AG20443 (cell line): ENCODE measurements around the gene MRPS34.

Experiments used
- DNase-seq: peaks from one replicate; pipeline ENCODE4 v3.0.0; 2012; ENCODE audit warnings: low spot score, mixed read lengths

MRPS34 gene

DNA sequence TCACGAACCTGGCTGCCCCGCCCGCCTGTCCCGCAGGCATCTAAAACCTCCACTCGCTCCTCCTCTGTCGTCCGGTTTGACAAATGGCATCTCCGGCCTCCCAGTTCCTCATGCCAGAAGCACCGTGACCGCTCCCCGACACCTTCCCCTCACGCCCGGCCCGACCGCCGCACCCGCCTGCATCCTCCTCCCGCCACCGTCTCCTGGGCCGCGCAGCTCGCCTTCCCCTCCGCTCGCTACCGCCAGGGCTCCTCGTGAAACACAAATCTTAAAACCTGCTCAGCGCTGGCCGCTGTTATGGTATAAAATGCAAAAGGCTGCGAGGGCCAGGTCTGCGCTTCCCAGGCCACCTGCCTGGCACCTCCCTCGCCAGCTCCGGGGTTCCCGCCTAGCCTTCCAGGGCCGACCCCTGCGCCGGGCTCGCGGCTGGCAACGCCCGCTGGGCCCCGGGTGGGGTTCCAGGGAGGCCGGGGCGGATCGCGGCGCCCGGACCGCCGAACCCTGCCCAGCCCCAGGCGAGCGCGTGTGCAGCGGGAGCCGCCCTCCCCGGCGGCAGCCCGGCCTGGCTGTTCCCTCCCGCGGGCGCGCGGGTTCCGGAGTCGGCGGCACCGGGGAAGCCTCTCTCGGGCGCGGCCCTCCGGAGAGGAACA is 8.9 kb upstream of the MRPS34 start:
- DNase-seq: peak; percentile 65

DNA sequence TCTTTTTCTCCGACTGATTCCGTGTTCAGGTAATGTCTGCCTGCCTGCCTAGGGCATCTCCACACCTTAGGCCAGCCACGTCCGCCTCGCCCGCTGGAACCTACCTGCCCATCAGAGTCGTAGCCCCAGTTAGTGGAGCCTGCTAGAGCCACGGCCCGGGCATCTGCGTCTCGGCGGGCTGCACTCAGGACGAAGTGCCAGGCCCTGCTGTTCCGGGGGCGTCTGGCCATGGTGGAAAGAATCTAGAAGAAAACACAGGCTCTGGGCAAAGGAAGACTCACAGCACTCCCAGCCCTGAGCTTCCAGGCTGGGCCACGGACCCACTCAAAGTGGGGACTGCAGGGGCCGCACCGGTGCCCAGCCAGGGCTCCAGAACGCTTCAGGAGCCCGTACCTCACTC is 8.3 kb upstream of the MRPS34 start:
- DNase-seq: no peak

DNA sequence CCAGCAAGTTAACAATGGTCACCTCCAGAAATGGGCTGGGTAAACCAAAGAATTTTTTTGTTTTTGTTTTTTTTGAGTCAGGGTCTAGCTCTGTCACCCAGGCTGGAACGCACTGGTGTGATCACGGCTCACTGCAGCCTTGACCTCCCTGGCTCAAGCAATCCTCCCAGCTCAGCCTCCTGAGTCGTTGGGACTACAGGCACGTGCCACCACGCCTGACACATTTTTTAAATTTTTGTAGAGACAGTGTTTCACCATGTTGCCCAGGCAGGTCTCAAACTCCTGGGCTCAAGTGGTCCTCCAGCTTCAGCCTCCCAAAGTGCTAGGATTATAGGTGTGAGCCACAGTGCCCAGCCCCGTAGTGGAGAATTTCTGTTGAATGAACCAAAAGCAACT is 7.7 kb upstream of the MRPS34 start:
- DNase-seq: no peak

DNA sequence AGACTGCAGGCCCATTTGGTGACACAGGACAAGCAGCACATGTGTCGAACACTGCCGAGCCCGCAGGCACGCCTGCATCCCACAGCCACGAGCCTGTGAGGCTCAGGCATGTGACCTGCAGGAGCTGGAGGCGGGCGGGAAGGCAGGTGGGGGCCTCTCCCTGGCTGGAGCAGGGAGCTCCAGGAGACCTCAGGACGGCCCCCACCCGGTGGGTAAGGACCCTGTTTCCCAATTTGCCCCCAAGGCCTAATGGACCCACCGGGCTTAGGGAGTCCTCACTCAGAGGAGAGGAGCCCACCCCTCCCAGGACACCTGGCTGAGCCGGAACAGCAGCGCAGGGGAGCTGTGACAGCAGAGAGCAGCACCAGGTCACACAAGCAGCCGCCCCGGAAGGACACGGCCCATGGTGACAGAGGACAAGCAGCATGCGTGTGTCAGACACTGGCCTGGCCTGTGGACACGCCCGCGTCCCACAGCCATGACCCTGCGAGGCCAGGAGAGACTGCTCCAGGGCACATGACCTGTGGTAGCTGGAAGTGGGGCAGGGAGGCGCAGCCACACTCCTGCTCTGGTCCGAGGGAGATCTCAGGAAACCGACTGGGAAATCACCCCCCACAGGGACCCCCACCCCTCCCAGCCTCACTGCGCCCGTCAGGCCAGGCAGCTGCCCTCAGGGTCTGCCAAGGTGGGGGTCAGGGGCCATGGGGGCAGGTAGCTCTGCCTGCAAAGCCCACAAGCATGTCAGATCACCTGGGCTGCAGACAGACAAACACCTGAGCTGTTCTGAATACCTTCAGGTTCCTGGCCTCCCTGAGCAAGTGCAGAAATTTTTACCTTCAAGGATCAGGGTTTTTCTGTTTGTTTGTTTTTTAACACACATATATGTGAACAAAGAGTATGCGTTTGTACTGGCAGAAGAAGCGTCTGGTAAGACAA is 7.1 kb upstream of the MRPS34 start:
- no peak for DNase-seq

DNA sequence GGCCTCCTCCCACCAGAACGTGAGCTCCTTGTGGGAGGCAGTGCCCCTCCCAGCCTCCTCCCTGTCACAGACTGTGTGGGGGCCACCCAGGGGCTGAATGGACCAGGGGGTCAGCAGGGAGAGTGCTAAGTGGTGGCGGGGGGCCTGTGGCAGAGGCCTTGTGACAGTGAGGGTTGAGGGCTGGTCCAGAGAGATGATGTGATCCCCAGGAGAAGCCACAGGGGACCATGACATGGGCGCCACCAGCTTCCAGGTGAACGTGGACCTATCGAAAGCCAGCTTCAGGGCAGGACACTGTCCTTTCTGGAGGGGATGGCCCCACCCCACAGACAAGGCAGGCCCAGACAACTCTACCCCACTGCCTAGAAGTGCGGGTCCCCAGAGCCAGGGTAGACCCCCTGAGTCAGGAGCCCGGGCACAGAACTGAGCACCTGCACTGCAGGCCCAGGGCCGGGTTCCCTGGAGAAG is 6.3 kb upstream of the MRPS34 start:
- DNase-seq: no peak

DNA sequence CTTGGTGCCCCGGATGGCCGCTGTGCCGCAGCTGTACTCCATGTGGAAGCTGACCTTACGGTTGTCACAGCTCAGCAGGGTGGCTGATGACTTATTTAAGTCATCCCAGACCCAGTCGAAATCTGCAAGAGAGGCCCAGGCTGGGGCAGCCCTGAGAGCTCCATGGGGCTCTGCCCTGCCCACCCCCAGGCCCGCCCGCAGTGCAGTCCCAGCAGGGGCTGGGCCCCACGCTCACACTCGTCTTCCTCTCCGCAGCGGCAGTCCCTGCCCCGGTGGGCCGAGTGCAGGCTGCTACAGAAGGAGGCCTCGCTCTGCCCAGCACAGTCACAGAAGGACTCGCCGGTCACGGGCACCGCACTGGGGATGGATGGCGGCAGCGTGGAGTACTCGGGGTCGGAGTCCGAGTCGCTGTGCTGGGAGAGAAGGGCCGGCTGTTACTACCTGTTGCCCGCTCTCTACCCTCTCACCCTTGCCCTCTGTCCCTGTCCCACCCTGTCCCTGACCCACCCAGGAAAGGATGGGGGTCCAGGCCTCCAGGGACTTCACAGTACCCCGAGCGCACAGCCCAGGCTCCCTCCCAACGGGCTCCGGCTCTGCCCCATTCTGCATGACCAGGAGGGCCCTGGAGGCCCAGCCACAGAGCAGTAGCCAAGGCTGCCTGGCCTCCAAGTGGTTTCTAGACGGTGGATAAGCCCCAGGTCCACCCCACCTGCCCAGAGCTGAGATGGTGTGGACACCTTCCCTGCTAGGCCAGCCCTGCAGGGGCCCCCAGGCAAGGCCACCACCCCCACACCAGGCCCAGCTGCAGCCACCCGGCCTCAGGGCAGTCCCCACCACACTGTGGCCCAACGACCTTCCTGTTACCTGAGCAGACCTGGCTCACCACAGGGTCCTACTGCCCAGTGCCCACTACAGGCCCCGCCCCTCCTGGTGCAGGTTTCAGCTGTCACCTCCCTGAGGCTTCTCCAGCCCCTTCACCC is 5.6 kb upstream of the MRPS34 start:
- DNase-seq: no peak

DNA sequence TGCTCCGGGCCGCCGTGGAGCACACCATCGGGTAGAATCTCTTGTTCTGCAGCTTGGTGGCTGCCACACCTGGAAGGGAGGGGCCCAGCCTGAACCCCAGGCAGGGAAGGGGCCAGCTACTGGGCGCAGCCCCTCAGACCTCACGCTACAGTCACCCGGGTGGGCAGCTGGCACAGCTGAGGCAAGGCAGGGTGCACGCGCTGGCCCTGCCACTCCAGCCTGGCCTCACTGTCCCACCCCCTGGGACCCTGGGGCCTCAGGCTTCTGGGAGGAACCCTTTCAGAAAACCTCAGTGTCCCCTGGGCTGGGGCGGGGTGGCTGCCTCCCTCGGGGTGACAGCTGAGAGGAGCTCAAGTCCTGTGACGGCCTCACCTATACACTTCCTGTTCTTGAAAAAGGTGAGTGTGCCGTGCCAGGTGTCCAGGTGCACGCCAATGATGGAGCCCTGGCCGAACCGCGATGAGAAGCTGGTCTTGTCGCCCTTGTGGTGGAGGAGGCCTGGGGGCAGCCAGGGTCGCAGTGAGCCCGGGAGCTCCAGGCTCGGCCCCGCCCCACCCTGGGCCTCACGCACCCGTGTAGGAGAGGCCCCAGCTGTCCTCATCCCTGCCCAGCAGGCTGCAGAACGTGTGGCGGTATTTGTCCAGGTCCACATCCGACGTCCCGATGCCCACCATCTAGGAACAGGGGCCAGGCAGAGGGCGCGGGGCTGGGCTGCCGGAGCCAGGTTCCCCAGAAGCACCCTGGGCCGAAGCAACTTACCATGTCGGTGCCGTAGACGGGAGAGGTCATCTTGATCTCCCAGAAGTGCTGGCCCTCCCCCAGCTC is 4.7 kb upstream of the MRPS34 start:
- DNase-seq: no peak

DNA sequence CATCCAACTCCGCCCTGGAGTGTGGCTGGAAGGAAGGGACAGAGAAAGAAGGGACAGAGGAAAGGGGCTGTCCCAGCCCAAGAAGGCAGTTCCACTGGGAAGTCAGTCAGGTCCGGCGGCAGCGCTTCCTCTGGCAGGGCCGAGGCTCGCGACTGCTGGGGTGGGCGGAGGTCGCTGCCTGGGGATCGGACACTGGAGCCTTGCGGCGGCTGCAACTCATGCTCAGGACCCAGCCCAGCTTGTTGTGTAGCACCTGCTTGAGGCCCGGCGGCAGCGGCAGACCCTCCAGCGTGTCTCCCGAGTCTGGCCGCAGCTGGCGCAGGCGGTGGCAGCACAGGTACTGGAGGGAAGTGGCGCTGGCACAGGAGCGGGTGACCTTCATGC is 4.0 kb upstream of the MRPS34 start:
- DNase-seq: no peak

DNA sequence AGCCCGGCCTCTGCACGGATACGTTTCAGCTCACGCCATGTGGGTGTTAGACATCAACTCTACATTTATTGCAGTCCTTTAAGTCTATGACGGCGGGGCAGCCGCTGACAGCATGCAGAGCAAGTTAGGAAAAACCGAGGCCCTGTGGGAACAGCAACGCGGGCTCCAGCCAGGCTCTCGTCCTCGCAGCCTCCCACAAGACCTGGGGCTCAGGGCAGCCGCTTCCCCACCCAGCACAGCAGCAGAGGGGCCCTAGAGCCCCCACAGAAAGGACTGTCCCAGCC is 3.7 kb upstream of the MRPS34 start:
- no peak for DNase-seq

DNA sequence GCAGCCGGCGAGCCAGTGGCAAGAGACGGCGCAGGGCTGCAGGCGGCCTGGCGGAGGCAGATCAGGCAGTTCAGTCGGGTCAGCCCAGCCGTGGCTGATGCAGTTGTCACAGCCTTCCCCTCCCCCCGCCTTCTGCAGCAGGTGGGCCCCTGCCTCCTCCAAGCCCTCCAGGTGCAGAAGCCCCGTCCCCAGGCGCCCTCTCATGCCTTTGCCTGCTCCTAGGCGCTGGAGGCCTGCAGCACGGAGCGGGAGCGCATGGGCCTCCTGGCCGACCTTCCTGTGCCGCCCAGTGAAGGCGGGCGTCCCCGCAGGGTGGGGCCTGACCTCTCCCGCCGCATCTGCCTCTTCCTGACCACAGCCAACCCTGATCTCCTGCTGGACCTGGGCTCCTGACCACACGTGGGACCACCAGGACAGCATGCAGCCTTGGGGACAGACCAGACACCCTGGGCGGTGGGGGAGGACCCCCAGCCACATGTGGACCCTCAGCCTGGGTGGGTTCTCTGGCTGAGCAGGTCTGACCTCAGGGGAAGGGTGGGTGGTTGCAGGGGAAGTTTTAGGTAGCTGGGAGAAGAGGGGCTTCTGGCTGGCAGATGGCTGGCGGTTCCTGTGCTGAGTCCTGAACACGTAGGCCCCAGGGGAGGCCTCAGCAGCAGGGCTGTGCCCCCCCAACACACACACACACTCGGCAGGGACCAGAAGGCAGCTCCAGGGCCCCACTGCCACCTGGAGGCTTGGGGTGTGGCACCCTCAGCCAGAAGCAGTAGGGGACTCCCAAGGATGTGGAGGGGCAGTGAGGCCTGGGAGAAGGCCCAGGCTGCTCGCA is 3.1 kb upstream of the MRPS34 start:
- DNase-seq: no peak

DNA sequence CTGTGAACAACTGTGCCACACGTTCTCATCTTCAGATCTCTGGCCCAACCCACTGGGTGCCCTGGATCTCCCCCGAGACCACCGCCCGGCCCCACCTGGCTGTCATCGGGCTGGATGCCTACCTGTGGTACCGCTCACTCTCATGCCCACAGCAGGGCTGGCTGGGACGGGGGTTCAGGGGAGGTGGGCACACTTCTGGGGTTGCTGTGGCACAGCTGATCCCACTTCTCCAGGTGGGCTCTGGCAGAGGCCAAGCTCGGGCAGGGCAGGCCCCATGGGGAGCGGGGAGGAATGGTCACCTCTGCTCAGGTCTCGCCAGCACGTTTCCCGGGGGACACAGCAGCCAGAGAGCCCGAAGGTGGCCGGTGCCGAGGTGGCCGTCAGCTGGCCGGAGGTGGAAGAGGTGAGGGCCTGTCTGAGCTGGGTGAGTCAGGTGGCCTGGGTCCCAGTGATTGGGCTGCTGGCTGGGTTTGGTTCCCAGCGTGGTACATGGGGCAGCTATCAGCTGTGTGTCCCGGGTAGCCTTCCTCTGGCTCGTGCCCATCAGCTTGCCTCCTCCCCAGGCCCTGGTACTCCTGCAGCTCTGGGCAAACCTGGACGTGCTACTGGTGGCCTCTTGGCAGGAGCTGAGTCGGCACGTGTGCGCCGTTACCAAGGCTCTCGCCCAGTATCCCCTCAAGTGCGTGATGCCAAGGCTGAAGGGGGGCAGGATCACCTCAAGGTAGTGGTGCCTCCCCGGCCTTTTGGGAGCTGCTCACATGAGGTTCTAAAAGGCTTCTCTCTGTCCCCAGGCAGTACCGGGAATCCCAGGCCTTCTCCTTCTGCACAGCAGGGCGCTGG is 2.3 kb upstream of the MRPS34 start:
- DNase-seq: no peak

DNA sequence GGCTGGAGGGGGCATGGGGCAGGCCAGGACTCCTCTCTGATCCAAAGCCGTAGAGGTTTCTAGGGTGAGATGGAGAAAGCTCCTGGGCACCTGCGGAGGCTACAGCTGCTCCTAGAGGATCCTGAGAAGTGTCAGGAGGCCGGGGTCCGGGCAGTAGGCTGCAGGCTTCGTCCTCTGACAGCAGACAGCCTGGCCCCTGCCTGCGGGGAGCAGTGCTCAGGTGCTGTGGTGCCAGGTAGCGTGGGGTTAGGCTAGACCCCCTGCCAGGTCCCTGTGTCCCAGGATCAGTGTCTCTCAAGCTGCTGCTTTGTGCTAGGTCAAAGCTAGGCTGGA is 1.5 kb upstream of the MRPS34 start:
- DNase-seq: no peak

DNA sequence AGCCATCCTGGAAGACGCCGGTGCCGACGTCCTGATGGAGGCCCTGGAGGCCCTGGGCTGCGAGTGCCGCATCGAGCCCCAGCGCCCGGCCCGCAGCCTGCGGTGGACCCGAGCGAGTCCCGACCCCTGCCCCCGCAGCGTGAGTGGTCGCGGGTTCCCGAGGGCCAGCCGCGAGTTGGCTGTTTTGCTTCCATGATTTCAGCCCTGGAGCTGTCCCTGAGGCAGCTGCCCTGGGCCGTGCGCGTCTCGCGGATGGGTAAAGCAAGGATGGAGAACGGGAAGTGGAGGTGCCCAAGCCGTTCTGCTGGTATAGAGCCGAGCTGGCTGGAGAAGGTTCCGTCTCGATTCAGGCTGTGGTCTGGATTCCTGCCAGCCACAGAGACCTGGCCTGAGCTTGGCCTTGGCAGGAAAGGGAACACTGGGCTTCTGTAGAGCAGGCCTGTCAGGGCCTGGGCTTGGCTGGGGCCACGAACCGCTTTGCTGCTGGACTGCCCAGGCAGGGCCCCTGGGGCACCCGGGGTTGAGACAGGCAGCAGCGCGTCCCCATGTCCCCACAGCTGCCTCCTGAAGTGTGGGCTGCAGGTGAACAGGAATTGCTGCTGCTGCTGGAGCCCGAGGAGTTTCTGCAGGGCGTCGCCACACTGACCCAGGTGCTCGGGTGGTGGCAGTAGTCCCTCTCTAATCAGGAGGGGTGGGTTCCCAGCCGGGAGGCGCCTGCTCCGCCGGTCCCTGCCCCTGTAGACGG is 941 bp upstream of the MRPS34 start:
- DNase-seq: peak; percentile 45

DNA sequence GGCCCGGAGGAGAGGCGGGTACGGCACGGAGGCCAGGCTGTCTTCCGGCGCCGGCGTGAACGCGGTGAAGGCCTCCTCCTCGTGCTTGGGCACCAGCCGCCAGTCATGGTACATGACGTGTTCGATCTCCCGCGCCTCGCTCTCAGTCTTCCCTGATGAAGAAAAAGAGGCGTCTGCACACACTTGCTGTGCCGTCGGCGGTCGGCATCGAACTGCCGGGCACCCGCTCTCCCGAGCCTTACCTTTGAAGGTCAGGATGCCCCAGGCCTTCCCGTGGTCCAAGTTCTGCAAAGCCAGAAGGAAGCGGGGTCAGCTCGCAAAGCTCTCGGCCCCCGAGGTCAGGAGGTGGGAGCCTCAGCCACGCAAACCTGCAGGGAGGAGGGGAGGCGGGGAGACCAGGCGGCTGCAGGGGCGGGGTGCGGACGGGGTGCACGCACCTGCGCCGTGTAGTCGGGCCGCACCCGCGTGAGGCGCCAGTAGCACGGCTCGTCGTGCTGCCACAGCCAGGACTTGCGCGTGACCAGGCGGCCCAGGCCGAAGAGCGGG is 499 bp downstream of the MRPS34 start, which contains the start of gene EME2:
TSS of gene EME2 (plus strand) at position 449 of the 546 bp plus-strand sequence. CDS start 418 bp downstream, outside the sequence.
- DNase-seq: no peak

DNA sequence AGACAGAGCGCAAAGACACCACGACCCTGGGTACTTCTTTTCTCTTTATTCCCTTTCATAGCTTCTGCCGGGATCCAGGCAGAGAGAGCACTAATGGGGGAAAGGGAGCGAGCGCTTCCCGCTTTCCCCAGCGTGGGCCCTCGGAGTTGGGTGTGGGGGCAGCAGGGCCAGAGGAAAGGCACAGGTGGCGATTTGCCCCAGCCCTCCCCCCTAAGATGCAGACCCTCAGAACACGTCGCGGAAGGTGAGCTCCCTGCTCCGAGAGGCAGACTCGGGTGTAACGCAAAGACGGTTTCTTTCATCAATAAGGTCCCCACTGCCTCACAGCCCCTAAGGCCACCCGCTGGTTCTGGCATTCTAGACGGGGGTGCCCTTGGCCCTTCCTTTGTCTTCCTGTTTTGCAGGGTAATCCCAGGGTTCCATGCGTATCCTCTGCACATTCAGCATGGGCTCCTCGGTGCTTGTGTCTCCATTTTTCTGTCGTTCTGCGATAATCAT is 1.0 kb downstream of the MRPS34 start:
- DNase-seq: no peak

DNA sequence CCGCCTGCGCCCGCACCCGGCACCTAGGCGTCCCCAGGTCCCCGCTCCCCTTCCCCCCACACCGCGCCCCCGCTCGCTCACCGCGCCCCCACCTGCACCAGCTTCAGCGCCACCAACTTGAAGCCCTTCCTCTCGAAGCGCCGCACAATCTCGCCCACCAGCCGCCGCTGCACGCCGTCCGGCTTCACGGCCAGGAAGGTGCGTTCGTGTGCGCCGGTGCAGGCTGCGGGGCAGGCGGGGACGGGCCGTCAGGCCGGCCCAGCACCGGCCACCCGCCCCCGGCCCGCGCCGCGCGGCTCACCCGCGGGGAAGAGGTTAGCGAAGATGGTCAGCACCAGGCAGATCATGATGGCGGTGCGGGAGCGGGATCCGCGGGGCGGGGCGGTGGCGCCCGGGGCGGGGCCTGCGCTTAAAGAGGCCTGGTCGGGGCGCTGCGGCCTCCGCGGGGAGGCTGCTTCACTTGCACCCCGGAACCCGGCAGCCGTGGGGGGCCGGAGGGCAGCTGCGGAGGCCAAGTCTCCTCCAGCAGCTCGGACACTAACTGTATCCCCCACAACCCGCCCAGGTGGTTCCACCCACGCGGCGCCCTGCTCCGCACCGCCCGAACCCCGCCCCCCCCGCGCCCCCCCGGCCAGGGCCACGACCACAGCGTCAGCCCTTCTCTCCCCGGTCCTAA is 1.6 kb downstream of the MRPS34 start, which contains the start of gene NME3:
TSS of gene NME3 (minus strand) at position 356 of the 676 bp plus-strand sequence. CDS start at position 347, 9 bp downstream.
- DNase-seq: peak; percentile 92

DNA sequence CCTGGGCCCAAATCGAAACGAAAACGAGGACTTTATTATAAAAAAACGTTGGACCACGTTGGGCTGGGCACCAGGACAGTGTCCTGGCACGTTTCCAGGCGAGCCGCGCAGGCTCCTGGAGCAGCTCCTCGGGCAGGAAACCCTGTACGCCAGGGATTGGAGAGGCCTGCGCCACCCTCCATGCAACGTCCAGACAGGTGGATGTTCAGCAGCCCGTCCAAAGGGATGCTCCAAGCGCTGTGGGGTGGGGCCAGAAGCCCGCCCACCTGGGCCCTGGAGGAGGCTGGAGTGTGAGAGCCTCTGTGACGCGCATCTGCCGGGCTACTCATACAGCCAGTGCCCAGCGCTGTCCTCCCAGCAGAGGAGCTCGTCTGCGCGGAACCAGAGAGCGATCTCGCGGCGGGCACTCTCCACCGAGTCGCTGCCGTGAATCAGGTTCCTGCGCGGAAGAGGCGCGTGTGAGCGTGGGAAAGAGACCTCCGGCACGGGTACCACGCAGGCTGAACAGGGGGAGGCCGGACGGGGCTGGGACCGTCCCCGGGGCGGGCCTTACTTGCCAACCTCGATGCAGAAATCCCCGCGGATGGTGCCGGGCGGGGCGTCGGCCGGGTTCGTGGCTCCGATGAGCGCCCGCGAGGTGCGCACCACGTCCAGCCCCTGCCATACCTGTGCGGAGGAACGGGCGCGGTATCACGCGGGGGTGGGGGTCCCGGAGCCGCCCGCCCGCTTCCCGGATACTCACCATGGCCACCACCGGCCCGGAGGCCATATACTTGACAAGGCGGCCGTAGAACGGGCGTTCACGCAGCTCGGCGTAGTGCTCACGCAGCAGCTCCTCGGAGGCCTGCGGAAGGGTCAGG is 2.4 kb downstream of the MRPS34 start:
- DNase-seq: peak; percentile 79
